HG03520 (cell line): ENCODE results near the gene PLAAT3.
"Not testable (repeated sequence)": the region's sequence is repeated elsewhere in the genome, so short reads cannot be mapped to it uniquely, and the experiment has no call there.

Source experiments
- ATAC-seq: cut with Tn5 transposase; IDR thresholded peaks from one replicate; pipeline ENCODE4 v1.9.1; 2021; ENCODE audit warnings: mild to moderate bottlenecking, moderate library complexity; ENCODE audit not compliant: unreplicated experiment

The PLAAT3 gene

GRCh38 chr11:63614136-63614671 lies at the start of gene PLAAT3:
Gene PLAAT3, minus strand, starts transcription at chr11:63614433. Its CDS starts 419 bp downstream, at chr11:63614014.
- ATAC-seq, result peak; percentile 46

GRCh38 chr11:63663809-63664208 lies 49.6 kb upstream of the PLAAT3 start:
- ATAC-seq, result no peak

GRCh38 chr11:63660972-63661371 lies 46.7 kb upstream of the PLAAT3 start:
- ATAC-seq, result no peak

GRCh38 chr11:63652671-63653070 lies 38.4 kb upstream of the PLAAT3 start:
- no peak for ATAC-seq

- ATAC-seq, result no peak
Observed at GRCh38 chr11:63643205-63643604, 29.0 kb upstream of the PLAAT3 start.

GRCh38 chr11:63641727-63642126 lies 27.5 kb upstream of the PLAAT3 start:
- ATAC-seq, result no peak

- ATAC-seq, result no peak
Observed at GRCh38 chr11:63639199-63639832, 25.1 kb upstream of the PLAAT3 start.

- ATAC-seq, result not testable (repeated sequence)
Observed at GRCh38 chr11:63638436-63638835, 24.2 kb upstream of the PLAAT3 start.

GRCh38 chr11:63635762-63636465 lies 21.7 kb upstream of the PLAAT3 start:
- ATAC-seq, result no peak

GRCh38 chr11:63629426-63629825 lies 15.2 kb upstream of the PLAAT3 start:
- ATAC-seq, result no peak

- ATAC-seq, result no peak
Observed at GRCh38 chr11:63623513-63624140, 9.4 kb upstream of the PLAAT3 start.

GRCh38 chr11:63622323-63622722 lies 8.1 kb upstream of the PLAAT3 start:
- no peak for ATAC-seq

GRCh38 chr11:63621071-63621470 lies 6.8 kb upstream of the PLAAT3 start:
- no peak for ATAC-seq

- ATAC-seq, result no peak
Observed at GRCh38 chr11:63619967-63620366, 5.7 kb upstream of the PLAAT3 start.

GRCh38 chr11:63617686-63618085 lies 3.5 kb upstream of the PLAAT3 start:
- not testable (repeated sequence) for ATAC-seq

GRCh38 chr11:63616953-63617352 lies 2.7 kb upstream of the PLAAT3 start:
- ATAC-seq, result no peak

- ATAC-seq, result no peak
Observed at GRCh38 chr11:63613517-63614135, 607 bp downstream of the PLAAT3 start.

GRCh38 chr11:63612181-63612580 lies 2.1 kb downstream of the PLAAT3 start:
- no peak for ATAC-seq

GRCh38 chr11:63611395-63611747 lies 2.9 kb downstream of the PLAAT3 start:
- ATAC-seq, result no peak

GRCh38 chr11:63610604-63611394 lies 3.4 kb downstream of the PLAAT3 start:
- no peak for ATAC-seq
